Measurements from ENCODE around the gene CLCN2.
A peak's percentile ranks its signal among the peaks of the same experiment; 100 is the strongest.

The CLCN2 gene

DNA sequence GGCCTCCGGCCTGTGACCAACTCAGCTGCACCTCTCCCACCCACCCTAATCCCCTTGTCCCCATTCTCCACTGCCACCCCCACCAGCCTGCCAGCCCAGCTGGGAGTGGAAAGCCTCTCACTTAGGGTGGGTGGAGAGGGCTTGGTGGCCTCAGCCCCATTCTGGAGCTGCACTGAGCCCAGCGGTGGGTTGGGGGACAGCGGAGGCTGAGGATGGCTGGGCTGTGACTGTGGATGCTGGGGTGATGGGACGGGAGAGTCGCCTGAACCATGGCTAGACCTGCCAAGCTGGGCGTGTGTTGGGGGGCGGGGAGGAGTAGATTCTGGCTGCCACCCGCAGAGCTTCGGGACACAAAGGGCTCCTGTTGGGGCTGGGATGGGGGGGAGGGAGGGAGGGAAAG, 1.8 kb downstream of the CLCN2 start:
- no peak for DNase-seq

DNA sequence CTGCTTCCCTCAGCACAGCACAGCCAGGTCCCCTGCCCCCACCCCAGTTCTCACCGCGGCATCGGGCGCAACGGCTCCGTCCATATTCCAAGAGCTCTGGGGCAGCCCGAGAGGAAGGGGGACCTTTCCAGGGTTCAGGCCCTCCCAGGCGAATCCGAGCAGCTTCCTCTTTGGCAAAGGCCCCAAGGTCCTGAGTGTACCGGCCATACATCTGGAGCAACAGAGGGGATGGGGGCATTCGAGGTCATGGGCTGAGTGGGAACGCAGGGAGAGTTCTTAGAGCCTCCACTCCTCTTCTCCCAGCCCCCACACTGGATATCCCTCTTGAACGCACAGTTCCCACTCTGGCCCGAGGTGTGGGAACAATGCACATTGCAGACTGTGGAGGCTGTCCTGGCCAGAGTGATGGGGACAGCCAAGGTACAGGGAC, 2.5 kb downstream of the CLCN2 start:
- DNase-seq: no peak

DNA sequence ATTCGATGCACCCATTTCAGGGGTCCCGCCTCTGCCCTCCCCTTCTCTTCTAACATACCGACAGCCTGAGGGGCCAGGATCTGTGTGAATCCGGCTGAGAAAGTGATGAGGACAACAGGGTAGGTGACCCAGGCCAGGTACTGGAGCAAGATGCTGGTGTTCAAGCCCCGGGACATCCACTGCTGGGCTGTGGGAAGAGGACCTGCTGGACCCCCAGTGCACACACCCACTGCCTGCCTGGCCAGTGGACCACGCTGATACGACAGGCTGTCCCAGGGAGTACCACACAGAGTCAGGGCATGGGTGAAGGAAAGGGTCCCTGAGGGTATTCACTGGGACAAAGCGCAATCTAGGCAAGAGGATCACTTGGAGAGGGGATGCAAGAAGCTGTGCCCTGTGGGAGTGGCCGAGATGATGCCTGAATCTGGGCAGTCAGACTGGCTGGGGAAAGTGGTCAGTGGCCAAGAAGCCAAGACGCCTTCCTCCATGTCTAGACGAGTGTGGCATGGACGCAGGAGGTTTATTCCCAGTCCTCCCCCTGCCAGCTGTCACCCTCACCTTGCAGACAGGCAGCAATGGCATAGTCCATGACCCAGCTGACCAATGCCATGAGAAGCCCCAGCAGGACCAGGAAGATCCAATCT, 3.2 kb downstream of the CLCN2 start:
- no peak for DNase-seq

DNA sequence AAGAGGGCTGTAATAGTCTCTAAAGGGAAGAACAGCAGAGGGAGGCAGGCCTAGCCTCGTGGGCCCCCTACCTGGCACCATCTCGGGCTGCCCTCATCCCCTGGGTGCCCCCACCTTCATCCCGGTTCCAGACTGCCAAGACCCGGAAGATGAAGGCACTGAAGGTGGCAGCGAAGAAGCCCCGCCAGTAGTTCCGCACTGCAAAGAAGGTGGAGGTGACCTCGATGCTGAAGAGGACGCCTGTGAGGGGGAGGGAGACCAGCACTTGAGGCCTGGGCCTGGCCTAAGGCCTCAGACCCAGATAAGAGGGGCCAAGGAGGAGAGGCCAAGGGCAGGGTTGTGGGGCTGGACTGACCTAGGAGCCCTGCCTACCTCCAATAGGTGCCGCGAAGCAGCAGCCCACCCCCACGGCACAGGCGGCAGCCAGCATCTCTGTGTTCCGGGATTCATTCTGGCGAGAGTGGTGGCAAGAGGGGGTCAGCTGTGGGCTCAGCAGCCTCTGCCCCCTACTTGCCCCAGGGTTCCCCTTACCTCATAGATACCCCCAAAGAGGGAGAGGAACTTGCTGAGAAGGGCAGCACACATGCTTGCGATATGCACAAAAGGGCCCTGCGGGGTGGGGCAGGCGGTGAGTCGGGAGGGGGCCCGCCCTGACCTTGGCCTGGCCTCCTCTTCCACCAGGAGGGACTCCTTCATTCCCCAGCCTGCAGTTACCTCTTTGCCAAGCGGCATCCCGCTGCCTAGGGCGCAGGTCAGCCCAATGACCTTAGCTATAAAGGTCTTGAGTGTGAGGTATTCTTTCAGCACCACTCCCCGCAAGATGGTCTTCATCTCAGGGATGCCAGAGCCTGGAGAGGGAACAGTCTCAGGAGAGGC, 3.9 kb downstream of the CLCN2 start:
- no peak for DNase-seq

DNA sequence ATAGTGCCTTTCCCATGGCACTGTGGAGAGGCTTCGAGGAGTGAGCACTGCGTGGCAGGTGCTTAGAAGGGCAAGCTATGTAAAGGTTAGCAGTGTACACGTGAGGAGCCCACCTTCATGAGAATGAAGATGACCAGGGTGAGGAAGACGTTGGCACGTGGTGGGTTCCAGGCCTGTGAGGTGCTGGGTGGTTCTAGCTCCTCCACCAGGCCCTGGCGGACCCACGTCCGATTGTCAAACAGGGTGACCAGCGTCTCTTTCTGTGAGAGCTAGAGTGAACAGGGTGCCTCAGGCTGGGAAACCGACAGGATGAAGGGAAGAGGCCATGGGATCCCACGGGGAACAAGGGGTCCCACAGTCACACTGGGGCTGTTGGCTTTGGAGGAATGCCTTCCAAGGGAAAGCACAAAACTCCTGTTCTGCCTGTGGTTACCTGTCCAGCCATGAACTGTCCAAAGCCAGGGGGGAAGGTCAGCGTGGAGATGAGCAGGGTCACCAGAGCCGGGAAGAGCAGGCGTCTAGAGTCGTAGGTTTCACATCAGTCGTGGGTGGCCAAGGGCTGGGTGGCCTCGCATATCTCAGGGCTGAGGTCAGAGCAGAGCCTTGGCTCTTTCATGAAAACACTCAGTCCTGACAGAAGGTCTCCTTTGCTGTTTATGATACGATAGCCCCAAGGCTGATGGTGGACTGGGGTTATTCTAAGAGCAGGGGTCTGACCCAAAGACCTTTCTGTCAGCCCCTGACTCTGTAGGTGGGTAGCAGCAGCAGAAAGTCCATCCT, 6.0 kb downstream of the CLCN2 start:
- DNase-seq: no peak

DNA sequence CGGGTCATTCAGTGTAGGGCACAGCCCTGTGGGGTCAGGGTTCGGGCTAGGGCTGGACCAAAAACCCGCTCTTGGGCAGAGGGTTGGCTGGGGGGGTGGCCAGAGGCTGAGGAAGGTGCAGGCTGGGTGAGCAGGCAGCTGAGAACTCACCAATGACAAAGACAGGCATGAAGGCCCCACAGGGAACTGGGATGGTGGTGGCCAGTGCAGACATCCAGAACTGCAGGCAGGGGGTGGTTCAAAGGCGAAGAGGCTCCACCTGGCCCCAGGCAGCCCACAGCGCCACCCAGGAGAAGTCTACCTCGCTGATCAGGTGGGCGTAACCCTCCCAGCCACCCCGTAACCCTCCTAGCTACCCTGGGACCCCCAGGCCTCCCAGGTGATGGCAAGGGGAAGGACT, 6.7 kb downstream of the CLCN2 start:
- DNase-seq: no peak

DNA sequence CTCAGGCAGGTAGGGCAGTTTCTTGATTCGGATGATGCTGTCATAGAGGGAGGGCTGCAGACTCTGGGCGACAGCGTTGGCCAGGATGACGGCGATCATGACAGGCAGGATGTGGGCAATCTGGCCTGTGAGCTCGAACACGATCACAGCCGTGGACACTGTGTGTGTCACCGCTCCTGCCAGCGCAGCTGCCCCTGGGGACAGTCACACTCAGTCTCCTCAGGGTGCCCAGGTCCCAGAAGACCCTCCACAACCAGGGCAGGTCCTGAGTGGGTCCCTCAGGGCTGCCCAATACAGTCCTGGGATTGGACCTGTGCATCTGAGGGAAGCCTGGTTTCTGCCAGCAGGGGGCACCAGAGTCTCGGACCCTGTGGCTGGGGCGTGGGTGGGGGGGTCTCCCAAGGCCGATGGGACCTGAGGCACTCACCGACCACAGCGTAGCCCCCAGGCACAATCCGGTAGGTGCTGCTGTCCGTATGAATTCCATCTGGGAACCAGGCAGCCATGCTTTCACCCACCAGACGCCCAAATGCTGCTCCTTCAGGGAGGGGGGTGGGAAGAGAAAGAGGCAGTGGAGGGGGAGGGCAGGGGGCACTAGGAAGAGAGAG, 7.2 kb downstream of the CLCN2 start:
- peak; percentile 63 for DNase-seq

DNA sequence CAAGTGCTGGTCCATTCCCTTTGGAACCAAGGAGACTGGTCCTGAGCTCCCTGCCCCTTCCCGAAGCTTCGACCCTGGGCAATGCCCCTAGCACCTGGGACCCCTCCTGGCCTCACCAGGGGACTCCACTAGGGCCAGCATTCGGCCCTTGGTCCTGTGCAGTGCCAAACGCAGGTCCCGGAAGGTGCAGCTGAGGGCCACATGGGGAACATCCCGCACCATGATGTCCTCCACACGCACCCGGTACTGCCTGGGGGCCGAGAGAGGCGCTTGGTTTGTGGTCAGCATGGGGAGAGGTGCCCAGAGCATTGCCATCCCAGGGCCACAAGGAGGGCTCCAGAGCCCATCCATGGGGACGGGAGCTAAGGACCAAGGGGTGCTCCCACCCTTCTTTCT, 7.9 kb downstream of the CLCN2 start:
- no peak for DNase-seq

DNA sequence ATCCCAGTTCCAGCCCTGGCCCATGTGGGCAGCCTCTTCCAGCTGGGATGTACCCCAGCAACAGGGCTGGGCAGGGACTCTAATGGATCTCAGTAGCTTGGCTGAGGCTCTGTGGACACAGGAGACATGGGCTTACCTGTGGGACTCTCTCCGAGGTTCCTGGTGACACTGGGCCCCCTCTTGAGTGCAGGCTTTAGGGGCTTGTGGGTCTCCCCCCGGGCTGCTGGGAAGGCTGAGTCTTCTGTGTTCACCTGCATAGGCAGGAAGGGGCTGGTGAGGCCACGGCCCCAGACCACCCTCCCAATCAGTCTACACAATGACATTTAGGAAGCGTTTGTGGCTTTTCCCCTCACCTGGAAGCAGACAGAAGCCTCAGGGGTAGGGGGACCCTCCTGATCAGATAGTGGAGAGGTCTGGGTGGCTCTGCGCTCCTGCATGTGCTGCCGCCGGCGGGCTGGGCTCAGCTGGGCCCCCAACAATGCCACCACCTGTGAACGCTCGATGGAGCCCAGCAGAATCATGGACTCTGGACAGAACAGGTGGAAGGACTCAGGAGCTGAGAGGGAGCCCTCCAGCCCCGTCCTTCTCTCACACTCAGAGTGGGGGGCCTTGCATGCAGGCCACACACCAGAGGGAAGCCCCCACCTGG, 8.4 kb downstream of the CLCN2 start:
- DNase-seq: no peak

DNA sequence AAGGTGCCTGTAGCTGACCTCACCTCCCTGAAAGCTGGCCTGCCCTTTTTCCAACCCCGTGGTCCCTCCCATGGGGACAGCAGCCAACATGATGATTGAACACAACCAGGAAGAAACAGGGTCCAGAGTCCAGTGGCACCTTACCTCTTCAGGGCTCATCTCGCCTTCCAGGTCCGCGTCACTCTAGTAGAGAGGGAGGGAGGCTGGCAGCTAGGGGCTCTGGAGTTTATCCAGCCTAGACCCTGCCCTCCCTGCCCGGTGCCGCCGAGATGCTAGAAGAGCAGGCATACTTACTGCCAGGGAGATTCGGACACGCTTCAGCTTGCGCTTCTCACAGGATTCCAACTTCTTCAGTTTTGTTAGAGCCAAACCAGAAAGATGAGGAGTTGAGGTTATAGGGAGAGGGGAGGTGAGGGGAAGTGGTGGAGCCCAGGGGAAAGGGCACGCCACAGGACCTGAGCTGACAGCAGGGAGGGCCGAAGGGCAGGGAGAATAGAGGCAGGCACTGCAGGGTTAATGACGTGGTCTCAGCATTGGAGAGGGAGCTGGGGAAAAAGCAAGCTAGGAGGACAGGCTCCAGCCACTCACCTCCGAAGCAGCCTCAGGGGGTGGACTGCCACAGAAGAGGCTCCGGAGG, 9.1 kb downstream of the CLCN2 start:
- no peak for DNase-seq

DNA sequence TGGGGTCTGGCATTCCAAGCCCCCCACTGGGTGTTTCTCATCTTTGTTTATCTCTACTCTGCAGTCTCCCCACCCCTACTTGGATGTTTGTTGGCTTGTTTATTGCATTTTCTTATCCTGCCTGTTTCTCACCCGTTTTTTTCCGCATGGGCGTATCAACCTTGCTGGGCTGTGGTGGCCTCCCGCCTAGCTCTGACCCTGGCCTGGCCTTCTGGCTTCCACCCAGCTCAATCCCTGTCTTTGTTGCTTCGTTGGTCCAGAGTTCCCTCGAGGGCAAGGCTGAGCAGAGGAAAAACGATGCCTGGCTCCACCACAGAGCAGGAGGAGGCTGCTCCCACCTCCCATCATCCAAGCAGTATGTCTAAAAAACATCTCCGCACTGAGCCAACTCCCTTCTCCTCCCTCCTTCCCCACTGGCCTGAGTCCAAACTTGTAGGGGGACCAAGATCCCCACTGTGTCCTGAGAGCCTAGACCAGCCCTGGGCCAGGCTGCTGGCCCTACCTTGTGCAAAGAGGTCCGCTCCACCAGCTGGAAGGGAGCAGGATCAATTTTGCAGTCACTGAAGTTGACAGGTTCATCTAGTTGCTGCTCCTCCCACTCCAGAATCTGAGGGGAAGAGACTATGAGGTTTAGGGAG, 9.8 kb downstream of the CLCN2 start:
- no peak for DNase-seq

DNA sequence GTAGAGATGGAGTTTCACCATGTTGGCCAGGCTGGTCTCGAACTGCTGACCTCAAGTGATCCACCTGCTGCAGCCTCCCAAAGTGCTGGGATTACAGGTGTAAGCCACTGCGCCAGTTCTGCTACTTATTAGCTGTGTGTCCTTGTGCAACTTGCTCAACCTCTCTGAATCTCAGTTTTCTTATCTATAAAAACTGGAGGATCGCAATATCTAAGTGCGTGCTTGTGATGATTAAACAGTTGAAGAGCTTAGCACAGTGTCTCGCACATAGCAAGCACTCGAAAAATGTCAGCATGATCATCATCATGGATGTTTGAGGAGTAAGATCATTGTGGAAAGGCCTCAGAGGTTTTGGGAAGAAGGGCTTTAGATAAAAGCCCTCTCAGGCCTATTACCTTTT, 10.8 kb downstream of the CLCN2 start:
- no peak for DNase-seq

DNA sequence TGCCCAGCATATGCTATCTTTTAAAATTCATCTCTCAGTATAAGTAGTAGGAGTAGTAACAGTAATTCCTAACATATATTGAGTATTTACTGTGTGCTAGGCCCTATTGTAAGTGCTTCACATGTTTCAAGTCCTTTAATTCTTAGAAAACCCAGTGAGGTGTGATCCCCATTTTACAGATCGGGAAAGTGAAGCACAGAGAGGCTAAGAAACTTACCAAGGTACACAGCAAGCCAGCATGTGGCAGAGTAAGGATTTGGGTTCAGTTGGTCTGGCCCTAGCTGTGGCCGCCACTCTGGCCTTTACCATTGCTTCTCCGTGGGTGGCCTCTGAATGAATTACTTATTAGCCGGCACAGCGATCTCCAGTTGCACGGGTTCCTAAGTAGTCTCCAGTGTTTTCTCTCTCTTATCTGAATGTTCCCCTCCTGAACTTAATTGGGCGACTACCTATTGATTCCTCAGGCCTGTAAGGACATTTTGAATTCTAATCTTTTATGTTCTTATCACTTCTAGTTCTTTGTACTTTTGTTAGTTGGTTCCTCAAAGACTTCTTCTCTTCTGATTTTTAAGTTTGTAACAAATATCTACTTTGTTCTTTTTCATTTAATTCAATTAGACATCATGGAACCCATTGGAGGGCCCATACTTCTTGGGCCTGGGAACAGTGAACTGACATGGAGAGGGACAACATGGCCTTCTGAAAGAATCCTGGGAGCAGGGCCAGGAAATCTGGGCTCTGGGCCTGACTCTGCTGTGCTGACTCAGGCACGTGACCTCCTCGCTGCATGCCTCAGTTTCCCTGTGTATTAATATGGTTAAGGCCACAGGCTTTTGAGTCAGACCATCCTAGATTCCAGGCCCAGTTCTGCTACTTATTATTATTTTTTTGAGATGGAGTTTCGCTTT, 11.6 kb downstream of the CLCN2 start:
- DNase-seq: no peak

DNA sequence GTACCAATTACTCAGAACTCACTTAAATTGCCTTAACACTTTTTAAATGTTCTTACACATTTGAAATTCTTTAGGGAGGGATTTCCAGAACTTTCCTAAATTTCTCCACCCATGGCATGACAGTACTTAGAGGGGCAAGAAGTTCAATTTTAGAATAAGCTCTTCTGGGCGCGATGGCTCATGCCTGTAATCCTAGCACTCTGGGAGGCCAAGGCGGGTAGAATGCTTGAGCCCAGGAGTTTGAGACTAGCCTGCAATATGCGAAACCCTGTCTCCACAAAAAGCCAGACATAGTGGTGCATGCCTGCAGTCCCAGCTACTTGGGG, 13.4 kb downstream of the CLCN2 start:
- no peak for DNase-seq

DNA sequence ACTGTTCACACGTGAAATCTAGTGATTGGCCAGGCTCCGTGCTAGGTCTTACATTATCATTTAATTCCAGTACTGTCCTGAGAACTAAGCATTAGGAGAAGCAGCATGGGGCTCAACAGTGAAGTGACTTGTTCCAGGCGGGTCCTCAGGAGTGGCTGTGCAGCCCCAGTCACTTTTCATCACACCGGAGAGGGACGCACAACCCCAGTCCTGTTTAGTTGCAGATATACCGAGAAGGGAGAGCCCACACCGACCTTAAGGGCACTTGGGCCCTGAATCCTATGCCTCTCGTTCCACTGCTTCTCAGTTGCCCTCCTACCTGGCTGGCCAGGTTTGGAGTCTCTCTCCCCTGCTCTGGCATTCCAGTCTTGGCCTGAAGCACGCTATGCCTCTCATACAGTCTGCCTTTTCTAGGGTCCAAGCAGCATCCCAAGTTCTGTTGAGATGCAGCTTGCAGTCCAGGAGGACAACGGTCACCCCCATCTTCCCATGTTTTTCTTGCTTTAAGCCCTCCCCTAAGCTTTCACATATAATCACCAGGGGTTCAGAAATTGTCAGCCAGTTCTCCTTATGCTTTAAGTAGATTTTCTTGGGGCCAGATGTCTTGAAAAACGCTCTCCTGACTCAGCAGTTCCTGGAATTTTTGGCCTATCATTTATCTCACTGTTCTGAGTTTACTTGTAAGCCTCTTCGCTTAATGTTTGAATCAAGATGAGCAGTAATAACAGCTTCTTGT, 13.9 kb downstream of the CLCN2 start:
- DNase-seq: no peak

DNA sequence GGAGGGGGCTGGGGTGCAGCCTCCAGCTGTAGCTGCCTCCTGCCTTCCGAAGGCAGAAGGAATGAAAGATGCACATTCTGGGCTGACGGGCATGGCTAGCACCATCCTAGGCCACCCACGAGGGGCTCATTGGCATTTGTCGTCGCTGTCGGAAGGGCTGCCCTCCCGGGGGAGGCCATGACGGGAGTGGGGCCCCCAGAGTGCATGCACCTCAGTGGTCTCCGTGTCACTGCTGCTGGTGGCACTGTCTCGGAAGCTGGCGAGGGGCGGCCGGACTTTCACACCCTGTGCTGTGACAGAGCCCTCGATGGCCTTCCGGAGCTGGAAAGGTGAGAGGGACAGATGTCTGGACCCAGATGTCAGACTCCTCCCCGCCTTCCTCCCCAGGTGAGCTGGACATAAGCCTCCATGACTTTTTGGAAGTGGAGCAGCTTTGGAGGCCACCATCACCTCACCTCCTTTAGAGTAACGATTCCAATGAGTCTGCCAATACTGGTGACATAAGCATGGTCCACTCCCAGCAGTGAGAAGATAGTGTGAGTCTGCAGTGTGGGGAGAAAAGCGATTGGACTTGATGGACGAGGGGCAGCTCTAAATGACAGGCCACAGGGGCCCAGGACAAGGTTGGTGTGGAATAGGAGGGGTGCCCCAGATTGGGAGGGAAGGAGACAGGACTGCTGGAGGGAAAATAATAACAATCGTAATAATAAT, 14.8 kb downstream of the CLCN2 start:
- no peak for DNase-seq

DNA sequence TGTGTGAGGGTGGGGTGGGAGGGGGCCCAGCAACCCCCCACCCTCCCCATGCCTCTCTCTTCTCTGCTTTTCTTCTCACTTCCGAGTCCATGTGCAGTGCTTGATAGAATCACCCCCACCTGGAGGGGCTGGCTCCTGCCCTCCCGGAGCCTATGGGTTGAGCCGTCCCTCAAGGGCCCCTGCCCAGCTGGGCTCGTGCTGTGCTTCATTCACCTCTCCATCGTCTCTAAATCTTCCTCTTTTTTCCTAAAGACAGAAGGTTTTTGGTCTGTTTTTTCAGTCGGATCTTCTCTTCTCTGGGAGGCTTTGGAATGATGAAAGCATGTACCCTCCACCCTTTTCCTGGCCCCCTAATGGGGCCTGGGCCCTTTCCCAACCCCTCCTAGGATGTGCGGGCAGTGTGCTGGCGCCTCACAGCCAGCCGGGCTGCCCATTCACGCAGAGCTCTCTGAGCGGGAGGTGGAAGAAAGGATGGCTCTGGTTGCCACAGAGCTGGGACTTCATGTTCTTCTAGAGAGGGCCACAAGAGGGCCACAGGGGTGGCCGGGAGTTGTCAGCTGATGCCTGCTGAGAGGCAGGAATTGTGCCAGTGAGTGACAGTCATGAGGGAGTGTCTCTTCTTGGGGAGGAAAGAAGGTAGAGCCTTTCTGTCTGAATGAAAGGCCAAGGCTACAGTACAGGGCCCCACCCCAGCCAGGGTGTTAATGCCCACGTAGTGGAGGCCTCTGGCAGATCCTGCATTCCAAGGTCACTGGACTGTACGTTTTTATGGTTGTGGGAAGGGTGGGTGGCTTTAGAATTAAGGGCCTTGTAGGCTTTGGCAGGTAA, 15.9 kb downstream of the CLCN2 start:
- DNase-seq: no peak

DNA sequence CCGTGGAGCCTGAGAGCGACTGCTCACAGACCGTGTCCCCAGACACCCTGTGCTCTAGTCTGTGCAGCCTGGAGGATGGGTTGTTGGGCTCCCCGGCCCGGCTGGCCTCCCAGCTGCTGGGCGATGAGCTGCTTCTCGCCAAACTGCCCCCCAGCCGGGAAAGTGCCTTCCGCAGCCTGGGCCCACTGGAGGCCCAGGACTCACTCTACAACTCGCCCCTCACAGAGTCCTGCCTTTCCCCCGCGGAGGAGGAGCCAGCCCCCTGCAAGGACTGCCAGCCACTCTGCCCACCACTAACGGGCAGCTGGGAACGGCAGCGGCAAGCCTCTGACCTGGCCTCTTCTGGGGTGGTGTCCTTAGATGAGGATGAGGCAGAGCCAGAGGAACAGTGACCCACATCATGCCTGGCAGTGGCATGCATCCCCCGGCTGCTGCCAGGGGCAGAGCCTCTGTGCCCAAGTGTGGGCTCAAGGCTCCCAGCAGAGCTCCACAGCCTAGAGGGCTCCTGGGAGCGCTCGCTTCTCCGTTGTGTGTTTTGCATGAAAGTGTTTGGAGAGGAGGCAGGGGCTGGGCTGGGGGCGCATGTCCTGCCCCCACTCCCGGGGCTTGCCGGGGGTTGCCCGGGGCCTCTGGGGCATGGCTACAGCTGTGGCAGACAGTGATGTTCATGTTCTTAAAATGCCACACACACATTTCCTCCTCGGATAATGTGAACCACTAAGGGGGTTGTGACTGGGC, 16.7 kb downstream of the CLCN2 start:
- DNase-seq: no peak

Data from NCI-H1436 (cell line).